Activated naive CD4-positive, alpha-beta T cell treated with anti-CD3 and anti-CD28 coated beads, Interleukin-2, amount 10 ng/mL, durations not matched to agents 5 hours and 36 hours (primary cell): ENCODE results near the gene KRT38. TPM values are rescaled to one million over a fixed set of nuclear protein-coding genes. Genes with fewer than 3 reads are reported as not detected.

ENCODE experiments used
- total RNA-seq, 2 experiments: library from RNA; stranded (reverse); gene quantifications; one replicate each; pipeline ENCODE4 v1.2.3, GENCODE V29; 2021

Gene KRT38
- not detected for total RNA-seq

GRCh38 chr17:41440531-41441033 is at the start of gene KRT38:
TSS of gene KRT38 (minus strand) at chr17:41440983. CDS start at chr17:41440921, 62 bp downstream.

GRCh38 chr17:41489531-41489930 is 48.7 kb upstream of the KRT38 start, which contains the start of gene KRT36:
TSS of gene KRT36 (minus strand) at chr17:41489910. CDS start at chr17:41489864, 46 bp downstream.

GRCh38 chr17:41481036-41481435 is 40.3 kb upstream of the KRT38 start, which contains the start of gene KRT35:
TSS of gene KRT35 (minus strand) at chr17:41481151. CDS start at chr17:41481097, 54 bp downstream.

GRCh38 chr17:41466988-41467387 is 26.2 kb upstream of the KRT38 start, which contains the start of gene KRT32:
TSS of gene KRT32 (minus strand) at chr17:41467386. CDS start at chr17:41467325, 61 bp downstream.

GRCh38 chr17:41424111-41424635 is 16.6 kb downstream of the KRT38 start, which contains the start of gene KRT37:
TSS of gene KRT37 (minus strand) at chr17:41424585. CDS start at chr17:41424523, 62 bp downstream.

GRCh38 chr17:41396996-41397660 is 43.7 kb downstream of the KRT38 start, which contains the start of gene KRT31:
TSS of gene KRT31 (minus strand) at chr17:41397608. CDS start at chr17:41397539, 69 bp downstream.

Other genes starting within 250 kb of the KRT38 start
- gene KRTAP9-2, start 214.3 kb downstream of the KRT38 start, total RNA-seq, result not detected
- gene KRTAP9-3, start 208.5 kb downstream of the KRT38 start, total RNA-seq, result not detected
- gene KRTAP9-8, start 203.0 kb downstream of the KRT38 start, total RNA-seq, result not detected
- gene KRTAP9-4, start 191.3 kb downstream of the KRT38 start, total RNA-seq, result not detected
- not detected for gene KRTAP9-9, start 185.6 kb downstream of the KRT38 start, total RNA-seq
- not detected for gene KRTAP9-6, start 175.6 kb downstream of the KRT38 start, total RNA-seq
- not detected for gene KRTAP9-7, start 165.3 kb downstream of the KRT38 start, total RNA-seq
- gene KRTAP29-1, start 138.1 kb downstream of the KRT38 start, total RNA-seq, result under 1 TPM in 1 of 2 experiments, not detected in 1; 0.20 TPM
- gene KRTAP16-1, start 131.7 kb downstream of the KRT38 start, total RNA-seq, result under 1 TPM in 1 of 2 experiments, not detected in 1; 0.14 TPM
- not detected for gene KRTAP17-1, start 125.3 kb downstream of the KRT38 start, total RNA-seq
- gene KRT33A, start 90.2 kb downstream of the KRT38 start, total RNA-seq, result not detected
- not detected for gene KRT33B, start 71.2 kb downstream of the KRT38 start, total RNA-seq
- gene KRT34, start 58.7 kb downstream of the KRT38 start, total RNA-seq, result not detected
- not detected for gene KRT31, start 43.4 kb downstream of the KRT38 start, total RNA-seq
- not detected for gene KRT37, start 16.4 kb downstream of the KRT38 start, total RNA-seq
- not detected for gene KRT32, start 26.4 kb upstream of the KRT38 start, total RNA-seq
- gene KRT35, start 40.2 kb upstream of the KRT38 start, total RNA-seq, result not detected
- gene KRT36, start 48.9 kb upstream of the KRT38 start, total RNA-seq, result not detected
- not detected for gene KRT13, start 64.6 kb upstream of the KRT38 start, total RNA-seq
- gene KRT15, start 77.9 kb upstream of the KRT38 start, total RNA-seq, result not detected
- not detected for gene KRT19, start 87.3 kb upstream of the KRT38 start, total RNA-seq
- gene KRT9, start 131.1 kb upstream of the KRT38 start, total RNA-seq, result not detected
- not detected for gene KRT14, start 145.9 kb upstream of the KRT38 start, total RNA-seq
- gene KRT16, start 171.8 kb upstream of the KRT38 start, total RNA-seq, result not detected
- gene KRT17, start 183.6 kb upstream of the KRT38 start, total RNA-seq, result not detected
- 100 to 1,000 TPM; 768 to 814 TPM for gene EIF1, start 247.9 kb upstream of the KRT38 start, total RNA-seq